GM12892 (cell line): ENCODE data around the gene ZFHX3.

Source experiments
- POLR2A ChIP-seq: IDR thresholded peaks from 2 replicates; pipeline ENCODE4 v1.6.1; 2011; ENCODE audit warnings: low read depth, low read length, control low read depth
- POLR2AphosphoS5 ChIP-seq: IDR thresholded peaks from 2 replicates; pipeline ENCODE4 v1.6.1; 2011; ENCODE audit warnings: low read depth, low read length, control low read depth

DNA sequence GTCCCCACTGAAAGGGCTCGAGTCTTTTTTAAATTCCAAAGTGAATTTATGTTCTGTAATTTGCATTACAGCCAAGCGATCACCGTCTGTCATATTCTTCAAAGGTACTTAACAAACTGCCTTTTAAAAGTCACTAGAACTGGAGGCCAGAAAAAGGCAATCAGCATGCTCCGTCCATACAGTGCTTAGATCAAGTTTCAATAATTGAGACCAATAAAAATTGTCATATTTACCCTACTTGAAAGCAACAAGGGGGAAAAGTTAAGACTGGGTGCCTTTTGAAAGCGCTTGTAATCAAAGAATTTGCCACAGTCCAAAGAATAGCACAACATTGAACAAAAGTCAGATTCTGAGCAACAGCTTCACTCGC, 9.0 kb upstream of the ZFHX3 start:
- TF ChIP-seq POLR2AphosphoS5 = no peak
- TF ChIP-seq POLR2A = no peak
